Thyroid gland (tissue), 4 donors: ENCODE results near the gene TMC2.

Source experiments
- POLR2A ChIP-seq, 2 donors: fragments of 450-650 bp; IDR thresholded peaks; one replicate each; pipeline ENCODE4 v1.6.1; 2017; ENCODE audit warnings: antibody characterized with exemption in 2 of 2, mild to moderate bottlenecking in 2 of 2, moderate library complexity in 1 of 2
- TF ChIP-seq, protein P1 (sequence below), 6 experiments: fragments of 200-600 bp in 3 of 6; fragments of 450-650 bp in 3 of 6; sonication (generic) in 3 of 6; IDR thresholded peaks; one replicate each; pipeline ENCODE4 v1.5.1; 2016 to 2019; ENCODE audit warnings: antibody characterized with exemption in 6 of 6, mild to moderate bottlenecking in 2 of 6, inconsistent platforms in 1 of 6, moderate library complexity in 1 of 6

DNA sequence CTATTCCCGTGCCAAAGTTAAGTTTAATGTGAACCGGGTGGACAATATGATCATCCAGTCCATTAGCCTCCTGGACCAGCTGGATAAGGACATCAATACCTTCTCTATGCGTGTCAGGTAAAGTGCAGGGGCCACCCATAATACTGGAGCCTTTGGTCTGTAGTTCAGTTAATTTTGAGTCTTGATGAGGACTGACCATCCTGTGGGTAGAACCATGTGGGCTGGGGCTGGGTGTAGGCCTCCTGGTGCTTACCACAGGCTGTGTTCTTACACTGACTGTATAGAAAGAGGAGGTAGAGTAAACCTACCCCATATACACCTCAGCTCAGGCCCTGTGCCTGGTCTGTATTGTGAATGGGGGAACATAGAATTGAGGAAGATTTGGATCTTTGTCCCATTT, 118.5 kb downstream of the TMC2 start:
- TF ChIP-seq, protein P1, sequence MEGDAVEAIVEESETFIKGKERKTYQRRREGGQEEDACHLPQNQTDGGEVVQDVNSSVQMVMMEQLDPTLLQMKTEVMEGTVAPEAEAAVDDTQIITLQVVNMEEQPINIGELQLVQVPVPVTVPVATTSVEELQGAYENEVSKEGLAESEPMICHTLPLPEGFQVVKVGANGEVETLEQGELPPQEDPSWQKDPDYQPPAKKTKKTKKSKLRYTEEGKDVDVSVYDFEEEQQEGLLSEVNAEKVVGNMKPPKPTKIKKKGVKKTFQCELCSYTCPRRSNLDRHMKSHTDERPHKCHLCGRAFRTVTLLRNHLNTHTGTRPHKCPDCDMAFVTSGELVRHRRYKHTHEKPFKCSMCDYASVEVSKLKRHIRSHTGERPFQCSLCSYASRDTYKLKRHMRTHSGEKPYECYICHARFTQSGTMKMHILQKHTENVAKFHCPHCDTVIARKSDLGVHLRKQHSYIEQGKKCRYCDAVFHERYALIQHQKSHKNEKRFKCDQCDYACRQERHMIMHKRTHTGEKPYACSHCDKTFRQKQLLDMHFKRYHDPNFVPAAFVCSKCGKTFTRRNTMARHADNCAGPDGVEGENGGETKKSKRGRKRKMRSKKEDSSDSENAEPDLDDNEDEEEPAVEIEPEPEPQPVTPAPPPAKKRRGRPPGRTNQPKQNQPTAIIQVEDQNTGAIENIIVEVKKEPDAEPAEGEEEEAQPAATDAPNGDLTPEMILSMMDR (IDR thresholded peaks at IDR 0.05) = no peak
- no peak for TF ChIP-seq POLR2A (IDR thresholded peaks at IDR 0.05)
